Measurements from ENCODE around the gene PLCG2. TPM values are rescaled to one million over a fixed set of nuclear protein-coding genes. Genes with fewer than 3 reads are reported as not detected.

The PLCG2 gene
- polyA plus RNA-seq, 1 experiment, result 0.22 TPM

DNA sequence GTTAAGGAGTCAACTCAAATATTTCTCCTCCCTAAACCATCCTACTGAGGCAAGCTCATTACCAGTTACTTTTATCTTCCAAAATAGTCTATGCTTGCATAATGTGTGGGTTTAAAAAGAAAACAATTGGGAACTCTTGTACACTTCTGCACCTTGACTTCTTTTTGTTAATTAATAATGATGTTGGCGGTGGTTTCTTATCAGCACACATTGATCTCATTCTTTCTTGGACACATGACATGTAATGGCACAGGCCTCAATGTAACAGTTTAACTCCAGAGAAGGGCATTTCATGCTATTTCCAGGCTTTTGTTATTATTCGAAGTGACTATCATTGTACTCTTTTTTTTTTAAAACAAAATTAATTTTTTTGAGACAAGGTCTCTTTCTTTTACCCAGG is 7.8 kb downstream of the PLCG2 start:
- DNase-seq (ENCODE audit: low read depth), result no peak
- POLR2A ChIA-PET, result no interaction called here
- CTCF ChIA-PET, result no interaction called here
- TF ChIP-seq, protein P1, sequence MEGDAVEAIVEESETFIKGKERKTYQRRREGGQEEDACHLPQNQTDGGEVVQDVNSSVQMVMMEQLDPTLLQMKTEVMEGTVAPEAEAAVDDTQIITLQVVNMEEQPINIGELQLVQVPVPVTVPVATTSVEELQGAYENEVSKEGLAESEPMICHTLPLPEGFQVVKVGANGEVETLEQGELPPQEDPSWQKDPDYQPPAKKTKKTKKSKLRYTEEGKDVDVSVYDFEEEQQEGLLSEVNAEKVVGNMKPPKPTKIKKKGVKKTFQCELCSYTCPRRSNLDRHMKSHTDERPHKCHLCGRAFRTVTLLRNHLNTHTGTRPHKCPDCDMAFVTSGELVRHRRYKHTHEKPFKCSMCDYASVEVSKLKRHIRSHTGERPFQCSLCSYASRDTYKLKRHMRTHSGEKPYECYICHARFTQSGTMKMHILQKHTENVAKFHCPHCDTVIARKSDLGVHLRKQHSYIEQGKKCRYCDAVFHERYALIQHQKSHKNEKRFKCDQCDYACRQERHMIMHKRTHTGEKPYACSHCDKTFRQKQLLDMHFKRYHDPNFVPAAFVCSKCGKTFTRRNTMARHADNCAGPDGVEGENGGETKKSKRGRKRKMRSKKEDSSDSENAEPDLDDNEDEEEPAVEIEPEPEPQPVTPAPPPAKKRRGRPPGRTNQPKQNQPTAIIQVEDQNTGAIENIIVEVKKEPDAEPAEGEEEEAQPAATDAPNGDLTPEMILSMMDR (IDR thresholded peaks at IDR 0.05; ENCODE audit: insufficient read depth, low read depth, low read length), result no peak
- Histone ChIP-seq H3K27me3 (ENCODE audit: control insufficient read depth, insufficient read depth, low read length) (peaks cover 12% of the 10 kb centered on the region; the same call in 1 of the 2 replicates), H3K36me3 (ENCODE audit: control insufficient read depth, insufficient read depth, low read length) (no peaks in the 10 kb centered on the region), H3K4me3 (ENCODE audit: low read depth, low read length) (no peak overlapping the region)

DNA sequence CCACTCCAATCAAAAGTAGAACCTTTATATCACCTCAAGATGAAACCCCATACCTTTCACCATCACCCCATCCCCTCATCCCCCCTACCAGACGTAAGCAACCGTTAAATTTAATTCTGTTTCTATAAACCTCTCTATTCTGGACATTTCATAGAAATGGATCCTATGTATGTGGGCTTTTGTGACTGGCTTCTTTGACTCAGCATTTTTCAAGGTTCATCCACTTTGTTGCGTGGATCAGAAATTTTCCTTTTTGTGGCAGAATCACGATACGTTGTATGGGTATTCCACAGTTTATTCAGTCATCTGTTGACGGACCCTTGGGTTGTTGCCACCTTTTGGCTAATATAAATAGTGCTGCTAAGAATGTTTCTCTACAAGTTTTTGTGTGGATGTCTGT is 8.6 kb downstream of the PLCG2 start:
- CTCF ChIA-PET, result no interaction called here

DNA sequence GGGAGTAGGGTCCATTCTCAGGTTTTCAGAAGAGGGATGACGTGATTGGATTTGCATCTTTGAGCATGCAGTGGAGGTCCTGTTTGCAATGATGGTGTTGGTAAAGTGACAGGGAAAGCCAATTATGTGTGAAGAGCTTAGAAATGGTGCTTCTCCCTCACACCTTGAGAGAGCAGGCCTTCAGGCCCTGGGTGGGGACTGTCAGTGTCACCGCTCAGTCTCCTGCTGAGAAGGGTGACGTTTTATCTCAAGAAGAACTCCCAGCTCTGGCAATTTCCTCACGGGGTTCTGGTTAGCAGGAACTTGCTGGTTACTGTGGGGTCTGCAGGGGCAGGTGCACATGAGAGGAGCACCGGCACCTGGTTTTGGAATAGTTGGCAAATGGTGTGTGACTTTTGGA is 11.2 kb downstream of the PLCG2 start:
- H3K36me3 ChIP-seq (ENCODE audit: control insufficient read depth, insufficient read depth, low read length), result no peaks in the 10 kb centered on the region
- no peak overlapping the region for H3K4me3 ChIP-seq (ENCODE audit: low read depth, low read length)
- DNase-seq (ENCODE audit: low read depth), result no peak
- TF ChIP-seq, protein P1 (IDR thresholded peaks at IDR 0.05; ENCODE audit: insufficient read depth, low read depth, low read length), result no peak
- CTCF ChIA-PET, result no interaction called here
- POLR2A ChIA-PET, result no interaction called here
- no peaks in the 10 kb centered on the region for H3K27me3 ChIP-seq (ENCODE audit: control insufficient read depth, insufficient read depth, low read length)

More for the DNA sequence above, 8.6 kb downstream of the PLCG2 start:
- no peak for DNase-seq (ENCODE audit: low read depth)
- Histone ChIP-seq H3K4me3 (ENCODE audit: low read depth, low read length) (no peak overlapping the region), H3K36me3 (ENCODE audit: control insufficient read depth, insufficient read depth, low read length) (no peaks in the 10 kb centered on the region), H3K27me3 (ENCODE audit: control insufficient read depth, insufficient read depth, low read length) (peaks cover 10% of the 10 kb centered on the region; the same call in 1 of the 2 replicates)
- POLR2A ChIA-PET, result no interaction called here
- TF ChIP-seq, protein P1 (IDR thresholded peaks at IDR 0.05; ENCODE audit: insufficient read depth, low read depth, low read length), result no peak

DNA sequence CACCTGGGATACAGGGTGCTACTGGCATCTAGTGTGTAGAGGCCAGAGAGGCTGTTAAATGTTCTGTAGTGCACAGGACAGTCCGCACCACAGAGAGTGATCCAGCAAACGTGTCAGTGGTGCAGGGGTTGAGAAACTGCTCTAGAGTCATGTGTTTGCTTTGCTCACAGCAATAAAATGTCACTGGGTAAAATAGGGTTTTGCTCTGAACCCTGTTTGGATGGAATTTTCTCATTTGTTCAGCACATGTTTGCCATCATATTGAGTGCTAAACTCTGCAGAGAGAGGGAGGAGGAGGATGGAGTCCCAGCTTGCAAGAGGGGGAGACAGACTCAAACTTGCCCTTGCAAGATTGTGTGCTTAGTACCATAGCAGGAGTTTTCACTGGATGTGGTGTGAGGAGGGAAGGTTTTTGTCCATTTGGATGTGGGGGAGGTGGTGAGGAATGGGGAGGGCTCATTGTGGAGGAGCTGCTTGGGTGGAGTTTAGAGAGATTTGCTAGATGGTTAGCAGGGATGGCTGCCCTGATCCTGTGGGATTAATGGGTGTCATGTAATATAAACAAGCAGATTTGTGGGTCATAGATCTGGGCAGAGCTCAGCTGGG is 11.8 kb downstream of the PLCG2 start:
- POLR2A ChIA-PET, result no interaction called here
- Histone ChIP-seq H3K36me3 (ENCODE audit: control insufficient read depth, insufficient read depth, low read length) (no peaks in the 10 kb centered on the region), H3K4me3 (ENCODE audit: low read depth, low read length) (no peak overlapping the region), H3K27me3 (ENCODE audit: control insufficient read depth, insufficient read depth, low read length) (no peaks in the 10 kb centered on the region)
- DNase-seq (ENCODE audit: low read depth), result no peak
- TF ChIP-seq, protein P1 (IDR thresholded peaks at IDR 0.05; ENCODE audit: insufficient read depth, low read depth, low read length), result no peak
- CTCF ChIA-PET, result no interaction called here

- no peaks in the 10 kb centered on the region for H3K36me3 ChIP-seq (ENCODE audit: control insufficient read depth, insufficient read depth, low read length)
- TF ChIP-seq, protein P1 (IDR thresholded peaks at IDR 0.05; ENCODE audit: insufficient read depth, low read depth, low read length), result no peak
- CTCF ChIA-PET, result no interaction called here
- H3K4me3 ChIP-seq (ENCODE audit: low read depth, low read length), result no peak overlapping the region
- no peak for DNase-seq (ENCODE audit: low read depth)
- POLR2A ChIA-PET, result no interaction called here
- no peaks in the 10 kb centered on the region for H3K27me3 ChIP-seq (ENCODE audit: control insufficient read depth, insufficient read depth, low read length)
Observed at GRCh38 chr16:81792828-81793227, 13.7 kb downstream of the PLCG2 start.
